ENCODE data around the gene FAM228B. TPM values are rescaled to one million over a fixed set of nuclear protein-coding genes. Genes with fewer than 3 reads are reported as not detected.

The FAM228B gene
- total RNA-seq, 1 experiment from 2014 or later = 16.8 TPM

DNA sequence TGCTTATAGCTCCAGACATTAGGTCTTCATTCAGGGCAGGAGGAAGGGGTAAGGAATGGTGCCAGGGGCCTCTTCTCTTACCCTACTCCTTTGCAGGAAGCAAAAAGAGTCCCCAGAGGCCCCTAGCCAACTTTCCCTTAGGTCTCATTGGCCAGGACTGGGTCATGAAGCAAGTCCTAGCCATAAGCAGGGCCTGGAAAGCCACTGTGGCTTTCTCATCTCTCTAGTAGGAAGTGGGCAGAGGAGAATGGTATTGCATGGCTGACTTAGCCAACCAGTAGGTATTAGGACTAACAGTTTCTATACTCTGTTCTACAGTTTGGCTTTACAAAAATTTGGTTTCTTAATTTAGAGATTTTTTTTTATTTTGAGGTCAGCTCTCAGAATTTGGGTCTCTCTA is 56.4 kb downstream of the FAM228B start:
- Histone ChIP-seq H2AFZ (no peak overlapping the region), H3K9me3 (ENCODE audit: insufficient read depth, low read depth) (no peaks in the 10 kb centered on the region), H3K79me2 (ENCODE audit: low read depth) (no peaks in the 10 kb centered on the region), H4K20me1 (ENCODE audit: insufficient read depth) (no peaks in the 10 kb centered on the region), H3K27me3 (ENCODE audit: insufficient read depth, low read depth) (no peaks in the 10 kb centered on the region), H3F3A (ENCODE audit: insufficient read depth, low read depth) (no peaks in the 10 kb centered on the region), H3K36me3 (ENCODE audit: low read depth) (no peaks in the 10 kb centered on the region), H3K9me2 (ENCODE audit: insufficient read depth) (no peaks in the 10 kb centered on the region), H3K4me2 (no peak overlapping the region), H3K4me1 (replicated peaks; ENCODE audit: insufficient read depth) (no peaks in the 10 kb centered on the region), H3K4me3 (no peak overlapping the region), H3K27ac (no peak overlapping the region)
- DNase-seq = no peak
- BruUV-seq (replicated peaks) = no TSS peak
- ChIA-PET CTCF (no interaction called here), POLR2A (ENCODE audit: unreplicated experiment) (interaction anchor here (0.6 to 0.7 kb wide), 2 partner anchors 106 to 370 kb away, joined by 3 read pairs; no protein-coding TSS in a partner anchor)
- TF ChIP-seq EZH2 (IDR thresholded peaks at IDR 0.05; ENCODE audit: low read depth) = no peak
- TF ChIP-seq, protein P1, sequence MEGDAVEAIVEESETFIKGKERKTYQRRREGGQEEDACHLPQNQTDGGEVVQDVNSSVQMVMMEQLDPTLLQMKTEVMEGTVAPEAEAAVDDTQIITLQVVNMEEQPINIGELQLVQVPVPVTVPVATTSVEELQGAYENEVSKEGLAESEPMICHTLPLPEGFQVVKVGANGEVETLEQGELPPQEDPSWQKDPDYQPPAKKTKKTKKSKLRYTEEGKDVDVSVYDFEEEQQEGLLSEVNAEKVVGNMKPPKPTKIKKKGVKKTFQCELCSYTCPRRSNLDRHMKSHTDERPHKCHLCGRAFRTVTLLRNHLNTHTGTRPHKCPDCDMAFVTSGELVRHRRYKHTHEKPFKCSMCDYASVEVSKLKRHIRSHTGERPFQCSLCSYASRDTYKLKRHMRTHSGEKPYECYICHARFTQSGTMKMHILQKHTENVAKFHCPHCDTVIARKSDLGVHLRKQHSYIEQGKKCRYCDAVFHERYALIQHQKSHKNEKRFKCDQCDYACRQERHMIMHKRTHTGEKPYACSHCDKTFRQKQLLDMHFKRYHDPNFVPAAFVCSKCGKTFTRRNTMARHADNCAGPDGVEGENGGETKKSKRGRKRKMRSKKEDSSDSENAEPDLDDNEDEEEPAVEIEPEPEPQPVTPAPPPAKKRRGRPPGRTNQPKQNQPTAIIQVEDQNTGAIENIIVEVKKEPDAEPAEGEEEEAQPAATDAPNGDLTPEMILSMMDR (conservative IDR thresholded peaks at IDR 0.05) = no peak
- intact Hi-C loops (cut with micrococcal nuclease; ENCODE audit: unreplicated experiment) = no loop called here

DNA sequence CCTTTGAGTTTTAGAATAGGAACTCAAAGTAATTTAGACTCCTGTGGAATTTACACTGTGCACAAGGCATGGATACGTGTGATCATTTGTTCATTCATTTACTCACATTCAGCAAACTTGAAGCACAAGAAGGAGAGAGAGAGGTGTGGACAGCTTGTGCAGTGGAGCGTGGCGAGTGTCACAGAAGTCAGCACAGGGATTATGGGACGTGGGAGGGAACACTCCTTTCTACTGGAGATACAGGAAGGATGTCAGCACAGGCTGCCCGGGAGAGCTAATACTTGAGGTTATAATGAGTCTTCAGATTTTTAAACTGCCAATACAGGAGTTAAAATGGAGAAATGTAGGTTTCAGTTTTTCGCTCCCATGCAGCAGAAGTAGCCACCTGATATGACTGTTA is 58.6 kb downstream of the FAM228B start:
- DNase-seq = no peak
- Histone ChIP-seq H3K9me3 (ENCODE audit: insufficient read depth, low read depth) (no peaks in the 10 kb centered on the region), H2AFZ (no peak overlapping the region), H3K79me2 (ENCODE audit: low read depth) (no peaks in the 10 kb centered on the region), H4K20me1 (ENCODE audit: insufficient read depth) (no peaks in the 10 kb centered on the region), H3K4me1 (replicated peaks; ENCODE audit: insufficient read depth) (no peaks in the 10 kb centered on the region), H3F3A (ENCODE audit: insufficient read depth, low read depth) (no peaks in the 10 kb centered on the region), H3K4me3 (no peak overlapping the region), H3K27me3 (ENCODE audit: insufficient read depth, low read depth) (no peaks in the 10 kb centered on the region), H3K4me2 (no peak overlapping the region), H3K27ac (no peak overlapping the region), H3K9me2 (ENCODE audit: insufficient read depth) (no peaks in the 10 kb centered on the region), H3K36me3 (ENCODE audit: low read depth) (no peaks in the 10 kb centered on the region)
- ChIA-PET POLR2A (ENCODE audit: unreplicated experiment) (interaction anchor here (0.6 kb wide), 1 partner anchor 25 kb away, joined by 6 read pairs; no protein-coding TSS in a partner anchor), CTCF (no interaction called here)
- no TSS peak for BruUV-seq (replicated peaks)
- intact Hi-C loops (cut with micrococcal nuclease; ENCODE audit: unreplicated experiment) = no loop called here
- TF ChIP-seq EZH2 (IDR thresholded peaks at IDR 0.05; ENCODE audit: low read depth) = no peak
- TF ChIP-seq, protein P1 (conservative IDR thresholded peaks at IDR 0.05) = no peak

DNA sequence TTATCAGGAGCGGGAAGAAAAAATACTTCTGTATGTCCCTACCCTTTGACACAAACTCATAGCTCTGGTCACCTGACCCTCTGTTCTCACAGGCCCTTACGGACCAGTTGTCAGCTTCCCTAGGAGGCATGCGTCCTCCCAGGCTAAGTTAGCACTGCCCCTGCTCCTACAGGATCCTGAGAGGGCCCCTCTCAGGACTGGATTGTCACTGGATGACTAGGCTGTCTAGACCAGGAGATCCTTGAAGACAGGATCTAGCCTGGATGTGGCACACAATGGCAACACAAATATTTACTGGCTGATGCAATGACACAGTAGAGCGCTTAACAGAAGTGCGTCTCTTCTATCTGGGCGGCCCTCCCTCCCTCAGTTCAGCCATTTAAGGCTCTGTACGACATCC is 59.2 kb downstream of the FAM228B start:
- DNase-seq = no peak
- no peaks in the 10 kb centered on the region for H3K79me2 ChIP-seq (ENCODE audit: low read depth)
- H3K9me3 ChIP-seq (ENCODE audit: insufficient read depth, low read depth) = no peaks in the 10 kb centered on the region
- H3F3A ChIP-seq (ENCODE audit: insufficient read depth, low read depth) = no peaks in the 10 kb centered on the region
- no peak for TF ChIP-seq EZH2 (IDR thresholded peaks at IDR 0.05; ENCODE audit: low read depth)
- TF ChIP-seq, protein P1 (conservative IDR thresholded peaks at IDR 0.05) = no peak
- H3K4me1 ChIP-seq (replicated peaks; ENCODE audit: insufficient read depth) = no peaks in the 10 kb centered on the region
- ChIA-PET POLR2A (ENCODE audit: unreplicated experiment) (interaction anchor here (0.6 kb wide), 1 partner anchor 26 kb away, joined by 6 read pairs; no protein-coding TSS in a partner anchor), CTCF (no interaction called here)
- H2AFZ ChIP-seq = no peak overlapping the region
- no peak overlapping the region for H3K4me3 ChIP-seq
- H3K4me2 ChIP-seq = no peak overlapping the region
- intact Hi-C loops (cut with micrococcal nuclease; ENCODE audit: unreplicated experiment) = no loop called here
- H3K36me3 ChIP-seq (ENCODE audit: low read depth) = no peaks in the 10 kb centered on the region
- H3K9me2 ChIP-seq (ENCODE audit: insufficient read depth) = no peaks in the 10 kb centered on the region
- no peaks in the 10 kb centered on the region for H3K27me3 ChIP-seq (ENCODE audit: insufficient read depth, low read depth)
- no peaks in the 10 kb centered on the region for H4K20me1 ChIP-seq (ENCODE audit: insufficient read depth)
- BruUV-seq (replicated peaks) = no TSS peak
- no peak overlapping the region for H3K27ac ChIP-seq

All from PC-9 (cell line).